ENCODE data around the gene MFSD6. TPM values are rescaled to one million over a fixed set of nuclear protein-coding genes. Genes with fewer than 3 reads are reported as not detected.

Gene MFSD6
- total RNA-seq, 1 donor from 2014 or later = 54.3 TPM

- no peak for DNase-seq (ENCODE audit: low read depth)
- no peak for TF ChIP-seq CTCF (conservative IDR thresholded peaks at IDR 0.05; ENCODE audit: low read depth, low read length)
- H3K4me3 ChIP-seq (ENCODE audit: low read depth, low read length) = no peak overlapping the region
Observed at GRCh38 chr2:190379249-190379964, 28.7 kb upstream of the MFSD6 start.

- DNase-seq (ENCODE audit: low read depth) = no peak
- TF ChIP-seq CTCF (conservative IDR thresholded peaks at IDR 0.05; ENCODE audit: low read depth, low read length) = no peak
- no peak overlapping the region for H3K4me3 ChIP-seq (ENCODE audit: low read depth, low read length)
Observed at GRCh38 chr2:190380962-190381412, 27.2 kb upstream of the MFSD6 start.

GRCh38 chr2:190382851-190383250 is 25.3 kb upstream of the MFSD6 start:
- TF ChIP-seq CTCF (conservative IDR thresholded peaks at IDR 0.05; ENCODE audit: low read depth, low read length) = peak; percentile 78
- H3K4me3 ChIP-seq (ENCODE audit: low read depth, low read length) = no peak overlapping the region
- peak; percentile 39 for DNase-seq (ENCODE audit: low read depth)

GRCh38 chr2:190387422-190387821 is 20.7 kb upstream of the MFSD6 start:
- DNase-seq (ENCODE audit: low read depth) = no peak
- TF ChIP-seq CTCF (conservative IDR thresholded peaks at IDR 0.05; ENCODE audit: low read depth, low read length) = no peak
- no peak overlapping the region for H3K4me3 ChIP-seq (ENCODE audit: low read depth, low read length)

- TF ChIP-seq CTCF (conservative IDR thresholded peaks at IDR 0.05; ENCODE audit: low read depth, low read length) = no peak
- no peak for DNase-seq (ENCODE audit: low read depth)
- no peak overlapping the region for H3K4me3 ChIP-seq (ENCODE audit: low read depth, low read length)
Observed at GRCh38 chr2:190396271-190396670, 11.9 kb upstream of the MFSD6 start.

GRCh38 chr2:190402986-190403603 is 5.1 kb upstream of the MFSD6 start:
- no peak overlapping the region for H3K4me3 ChIP-seq (ENCODE audit: low read depth, low read length)
- no peak for TF ChIP-seq CTCF (conservative IDR thresholded peaks at IDR 0.05; ENCODE audit: low read depth, low read length)
- DNase-seq (ENCODE audit: low read depth) = no peak

- no peak overlapping the region for H3K4me3 ChIP-seq (ENCODE audit: low read depth, low read length)
- peak; percentile 18 for DNase-seq (ENCODE audit: low read depth)
- TF ChIP-seq CTCF (conservative IDR thresholded peaks at IDR 0.05; ENCODE audit: low read depth, low read length) = no peak
Observed at GRCh38 chr2:190404487-190404886, 3.7 kb upstream of the MFSD6 start.
